GM19351 (cell line): ENCODE measurements around the gene DTD2.
"Not testable (repeated sequence)": the region's sequence is repeated elsewhere in the genome, so short reads cannot be mapped to it uniquely, and the experiment has no call there.

Experiments used
- ATAC-seq: cut with Tn5 transposase; IDR thresholded peaks from one replicate; pipeline ENCODE4 v1.9.1; 2021; ENCODE audit warnings: mild to moderate bottlenecking, moderate library complexity; ENCODE audit not compliant: unreplicated experiment

DTD2 gene

GRCh38 chr14:31442284-31442683, 15.0 kb downstream of the DTD2 start:
- ATAC-seq, result no peak

GRCh38 chr14:31441273-31442111, 15.8 kb downstream of the DTD2 start:
- no peak for ATAC-seq

GRCh38 chr14:31440280-31440679, 17.0 kb downstream of the DTD2 start:
- no peak for ATAC-seq

GRCh38 chr14:31439561-31439960, 17.7 kb downstream of the DTD2 start:
- ATAC-seq, result no peak

GRCh38 chr14:31437045-31437691, 20.1 kb downstream of the DTD2 start:
- ATAC-seq, result not testable (repeated sequence)

GRCh38 chr14:31435276-31435675, 22.0 kb downstream of the DTD2 start:
- no peak for ATAC-seq

GRCh38 chr14:31430634-31431264, 26.6 kb downstream of the DTD2 start:
- no peak for ATAC-seq

GRCh38 chr14:31429791-31430190, 27.5 kb downstream of the DTD2 start:
- ATAC-seq, result no peak

- no peak for ATAC-seq
Observed at GRCh38 chr14:31428011-31428410, 29.3 kb downstream of the DTD2 start.

- ATAC-seq, result no peak
Observed at GRCh38 chr14:31426663-31427062, 30.6 kb downstream of the DTD2 start.

DNA sequence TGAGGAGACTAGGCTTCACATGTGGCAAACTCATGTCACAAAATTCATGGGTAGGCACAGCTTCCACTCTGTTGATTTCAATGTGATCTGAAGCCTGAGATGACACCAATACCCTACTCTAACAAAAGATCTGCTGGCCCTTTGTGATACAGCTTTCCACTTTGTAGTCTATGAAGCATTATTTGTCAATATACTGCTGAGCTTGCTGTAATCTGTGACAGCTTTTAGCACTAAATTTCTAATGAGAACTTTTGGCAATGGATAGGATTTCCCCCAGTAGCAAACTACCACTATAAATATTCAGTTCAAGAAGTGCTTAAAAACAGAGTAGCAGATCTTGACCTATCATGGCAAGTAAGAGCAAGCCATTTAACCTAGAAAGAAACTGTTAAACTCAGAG, 31.4 kb downstream of the DTD2 start:
- no peak for ATAC-seq

DNA sequence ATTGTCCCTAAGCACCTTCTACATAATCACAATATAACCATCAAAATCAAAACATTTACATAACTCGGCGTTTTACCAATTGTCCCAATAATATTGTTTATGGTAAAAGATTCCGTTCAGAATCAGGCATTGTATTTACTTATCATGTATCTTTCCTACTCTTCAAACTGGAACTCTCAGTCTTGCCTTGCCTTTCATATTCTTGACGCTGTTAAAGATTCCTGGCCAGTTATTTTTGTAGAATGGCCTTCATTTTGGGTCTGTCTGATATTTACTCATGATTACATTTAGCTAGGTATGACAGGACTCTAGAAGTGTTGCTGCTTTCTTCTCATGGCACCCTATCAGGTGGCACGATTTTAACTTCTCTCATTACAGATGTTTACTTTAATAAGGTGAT, 36.1 kb downstream of the DTD2 start:
- no peak for ATAC-seq

- ATAC-seq, result peak; percentile 96
Observed at GRCh38 chr14:31420319-31421111, 36.8 kb downstream of the DTD2 start, which contains the start of gene HEATR5A. HEATR5A (minus strand) TSS chr14:31420550; CDS start chr14:31402975, 17,575 bp downstream.

- ATAC-seq, result peak; percentile 18
Observed at GRCh38 chr14:31419967-31420318, 37.4 kb downstream of the DTD2 start.

DNA sequence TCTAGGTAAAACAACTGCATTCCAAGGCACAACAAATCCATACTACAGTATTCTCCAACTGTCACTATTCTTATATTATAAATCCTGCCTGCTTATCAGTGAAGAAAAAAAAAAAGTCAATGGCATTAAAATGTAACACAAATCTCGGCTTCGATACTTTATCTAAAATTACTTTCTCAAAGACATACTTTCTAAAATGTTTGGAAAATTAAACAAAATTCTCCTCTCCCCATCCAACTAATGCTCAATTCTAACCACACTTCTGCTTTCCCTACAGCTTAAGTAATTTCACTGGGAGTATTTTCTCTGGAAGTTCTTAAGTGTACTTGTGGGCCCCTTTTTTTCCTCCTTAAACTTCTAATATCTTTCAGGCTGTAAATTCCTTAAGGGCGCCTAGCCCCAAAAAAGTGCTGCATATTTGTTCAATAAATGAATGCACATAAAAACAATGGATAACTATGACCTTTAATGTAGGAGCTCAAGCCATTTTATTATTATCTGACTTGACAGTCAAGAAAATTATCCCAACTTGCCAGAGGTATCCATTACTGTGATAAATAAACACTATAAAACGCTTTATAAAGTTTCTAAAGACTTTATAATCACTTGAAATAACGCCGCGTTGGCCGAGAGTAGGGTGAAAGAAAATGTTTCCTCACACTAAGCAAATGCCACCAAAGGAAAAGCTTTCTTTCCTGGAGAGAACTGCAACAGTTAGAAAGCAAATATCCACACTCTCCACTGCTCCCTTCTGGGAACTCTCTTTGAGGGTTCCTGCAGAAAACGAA, 37.9 kb downstream of the DTD2 start:
- ATAC-seq, result no peak

- no peak for ATAC-seq
Observed at GRCh38 chr14:31418440-31418839, 38.9 kb downstream of the DTD2 start.

GRCh38 chr14:31414190-31414833, 43.0 kb downstream of the DTD2 start:
- no peak for ATAC-seq

- no peak for ATAC-seq
Observed at GRCh38 chr14:31411218-31411727, 46.0 kb downstream of the DTD2 start.

- peak; percentile 57 for ATAC-seq
Observed at GRCh38 chr14:31410048-31410650, 47.2 kb downstream of the DTD2 start.
